ENCODE results near the gene FAM168A. TPM values are rescaled to one million over a fixed set of nuclear protein-coding genes. Genes with fewer than 3 reads are reported as not detected.

Gene FAM168A
- total and polyA plus RNA-seq, 2 of the 8 experiments (the other 6 are each of a cell fraction or from before 2014, with no cell fraction given): 17.1 to 21.6 TPM

DNA sequence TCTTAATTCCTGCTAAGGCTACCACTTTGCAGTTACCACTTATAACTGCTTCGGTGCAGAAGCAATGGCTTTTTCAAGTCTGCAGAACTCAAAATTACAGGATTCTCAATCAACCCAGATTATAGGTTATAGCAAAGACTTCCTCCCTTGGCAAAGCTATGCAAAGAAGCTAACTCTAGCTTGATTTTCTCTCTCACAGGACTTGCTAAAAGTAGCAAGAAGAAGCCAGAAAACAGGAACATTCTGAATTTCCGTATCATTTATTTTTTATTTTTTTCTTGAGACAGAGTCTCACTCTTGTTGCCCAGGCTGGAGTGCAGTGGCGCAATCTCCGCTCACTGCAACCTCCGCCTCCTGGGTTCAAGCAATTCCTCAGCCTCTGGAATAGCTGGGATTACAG, 37.8 kb upstream of the FAM168A start (continued):
- TF ChIP-seq TEAD4 (IDR thresholded peaks at IDR 0.05; ENCODE audit: low read depth, low read length) (no peak), CHD1 (IDR thresholded peaks at IDR 0.05; ENCODE audit: low read depth, low read length) (no peak)

Data from H1 (cell line).